Left cardiac atrium (tissue), 4 donors: ENCODE data around the gene PACS1. TPM values are rescaled to one million over a fixed set of nuclear protein-coding genes. Genes with fewer than 3 reads are reported as not detected.
"Not testable (repeated sequence)": the region's sequence is repeated elsewhere in the genome, so short reads cannot be mapped to it uniquely, and the experiment has no call there.

Experiments
- ATAC-seq, 2 donors: fragments of 200-7000 bp; cut with Tn5 transposase; one replicate each; pipeline ENCODE4 v1.9.1; 2020; ENCODE audit warnings: mild to moderate bottlenecking in 2 of 2, moderate library complexity in 2 of 2
- DNase-seq: peaks from one replicate; pipeline ENCODE4 v3.0.0-alpha.2; 2020
- intact Hi-C, 2 donors: fragments of 100-400 bp; cut with DNase I; formaldehyde crosslinking; loops; one replicate each; pipeline versions ENCODE4 v1.14.1 to v1.15.1; 2022 to 2023
- total RNA-seq, 2 donors: library from RNA; stranded (reverse); fragmentation: NEBNext Ultra II Directional; extraction: Animal tissue kit (Norgen Biotek cat#: 25700); gene quantifications; one replicate each; pipeline ENCODE4 v1.2.1, GENCODE V29; 2021
- donor health status: DM: no; HTN: yes; CAD: no.
- donor health status: DM: no; HTN: yes; CAD: no; lungs with severe emphysema.
- donor health status: DM: yes; HTN: yes; CAD: no.
- donor health status: Dilated cardiomyopathy.

The PACS1 gene
- total RNA-seq, 2 donors from 2014 or later: 51.6 to 74.4 TPM

- not testable (repeated sequence) for ATAC-seq
Observed at GRCh38 chr11:66099746-66100145, 29.7 kb downstream of the PACS1 start.

GRCh38 chr11:66100272-66101065 lies 30.4 kb downstream of the PACS1 start:
- peak; percentile 90 to 92 for ATAC-seq
- DNase-seq: peak; percentile 74
- intact Hi-C loops: no loop called here

More at GRCh38 chr11:66099746-66100145, 29.7 kb downstream of the PACS1 start:
- DNase-seq, intact Hi-C loops: not testable (repeated sequence)

GRCh38 chr11:66101066-66101464 lies 31.0 kb downstream of the PACS1 start:
- no peak for DNase-seq
- intact Hi-C loops: no loop called here
- no peak for ATAC-seq

- DNase-seq: no peak
- intact Hi-C loops: no loop called here
- no peak for ATAC-seq
Observed at GRCh38 chr11:66104057-66104638, 34.1 kb downstream of the PACS1 start.

GRCh38 chr11:66106786-66107599 lies 36.9 kb downstream of the PACS1 start:
- intact Hi-C loops: no loop called here
- no peak for ATAC-seq

GRCh38 chr11:66107600-66108510 lies 37.8 kb downstream of the PACS1 start:
- DNase-seq (no peak), ATAC-seq (no peak)
- intact Hi-C loops: no loop called here

More at GRCh38 chr11:66106786-66107599, 36.9 kb downstream of the PACS1 start:
- DNase-seq: no peak

GRCh38 chr11:66109294-66109693 lies 39.2 kb downstream of the PACS1 start:
- DNase-seq (no peak), ATAC-seq (no peak)
- intact Hi-C loops: no loop called here

GRCh38 chr11:66111158-66111557 lies 41.1 kb downstream of the PACS1 start:
- DNase-seq: no peak
- intact Hi-C loops: no loop called here
- no peak for ATAC-seq

GRCh38 chr11:66112041-66112491 lies 42.0 kb downstream of the PACS1 start:
- no peak for DNase-seq
- peak; percentile 17 to 64 for ATAC-seq
- intact Hi-C loops: no loop called here

GRCh38 chr11:66112601-66113499 lies 42.8 kb downstream of the PACS1 start:
- ATAC-seq (peak; percentile 63 to 77), DNase-seq (peak; percentile 44)
- intact Hi-C loops: no loop called here

GRCh38 chr11:66114957-66115356 lies 44.9 kb downstream of the PACS1 start:
- DNase-seq, intact Hi-C loops, ATAC-seq: not testable (repeated sequence)

GRCh38 chr11:66115638-66116301 lies 45.7 kb downstream of the PACS1 start:
- no peak for ATAC-seq
- DNase-seq: no peak
- intact Hi-C loops: no loop called here

GRCh38 chr11:66116576-66117361 lies 46.7 kb downstream of the PACS1 start:
- ATAC-seq: no peak
- intact Hi-C loops: no loop called here
- no peak for DNase-seq

GRCh38 chr11:66118847-66119246 lies 48.8 kb downstream of the PACS1 start:
- peak in 1 of 2 donors; percentile 31 for ATAC-seq
- no peak for DNase-seq
- intact Hi-C loops: no loop called here

- DNase-seq: peak; percentile 30
- intact Hi-C loops: no loop called here
- ATAC-seq: peak; percentile 72 to 84
Observed at GRCh38 chr11:66119348-66120133, 49.5 kb downstream of the PACS1 start.

GRCh38 chr11:66121466-66121865 lies 51.4 kb downstream of the PACS1 start:
- ATAC-seq (no peak), DNase-seq (no peak)
- intact Hi-C loops: no loop called here
